ENCODE results near the gene SH3RF2.
"Not testable (repeated sequence)": the region's sequence is repeated elsewhere in the genome, so short reads cannot be mapped to it uniquely, and the experiment has no call there.

SH3RF2 gene

GRCh38 chr5:145936401-145937131 lies at the start of gene SH3RF2:
Gene SH3RF2 (plus strand): TSS chr5:145936578. CDS start chr5:145937929, 1,351 bp downstream.
- peak within 1 kb of the TSS; percentile 25 for H3K4me3 ChIP-seq (ENCODE audit: low read depth, low read length)

GRCh38 chr5:145887217-145887616 lies 49.2 kb upstream of the SH3RF2 start:
- no peak overlapping the region for H3K4me3 ChIP-seq (ENCODE audit: low read depth, low read length)

- H3K4me3 ChIP-seq (ENCODE audit: low read depth, low read length): no peak overlapping the region
Observed at GRCh38 chr5:145887976-145888574, 48.3 kb upstream of the SH3RF2 start.

- no peak overlapping the region for H3K4me3 ChIP-seq (ENCODE audit: low read depth, low read length)
Observed at GRCh38 chr5:145889611-145890010, 46.8 kb upstream of the SH3RF2 start.

- not testable (repeated sequence) for H3K4me3 ChIP-seq (ENCODE audit: low read depth, low read length)
Observed at GRCh38 chr5:145891378-145891777, 45.0 kb upstream of the SH3RF2 start.

GRCh38 chr5:145898171-145898570 lies 38.2 kb upstream of the SH3RF2 start:
- no peak overlapping the region for H3K4me3 ChIP-seq (ENCODE audit: low read depth, low read length)

GRCh38 chr5:145902421-145902820 lies 34.0 kb upstream of the SH3RF2 start:
- H3K4me3 ChIP-seq (ENCODE audit: low read depth, low read length): no peak overlapping the region

GRCh38 chr5:145903113-145903512 lies 33.3 kb upstream of the SH3RF2 start:
- no peak overlapping the region for H3K4me3 ChIP-seq (ENCODE audit: low read depth, low read length)

GRCh38 chr5:145903867-145904266 lies 32.5 kb upstream of the SH3RF2 start:
- H3K4me3 ChIP-seq (ENCODE audit: low read depth, low read length): no peak overlapping the region

GRCh38 chr5:145904743-145905142 lies 31.6 kb upstream of the SH3RF2 start:
- no peak overlapping the region for H3K4me3 ChIP-seq (ENCODE audit: low read depth, low read length)

- H3K4me3 ChIP-seq (ENCODE audit: low read depth, low read length): no peak overlapping the region
Observed at GRCh38 chr5:145906401-145906800, 30.0 kb upstream of the SH3RF2 start.

GRCh38 chr5:145908206-145908960 lies 28.0 kb upstream of the SH3RF2 start:
- no peak overlapping the region for H3K4me3 ChIP-seq (ENCODE audit: low read depth, low read length)

- no peak overlapping the region for H3K4me3 ChIP-seq (ENCODE audit: low read depth, low read length)
Observed at GRCh38 chr5:145911164-145911563, 25.2 kb upstream of the SH3RF2 start.

GRCh38 chr5:145912019-145912418 lies 24.4 kb upstream of the SH3RF2 start:
- no peak overlapping the region for H3K4me3 ChIP-seq (ENCODE audit: low read depth, low read length)

GRCh38 chr5:145912594-145912993 lies 23.8 kb upstream of the SH3RF2 start:
- H3K4me3 ChIP-seq (ENCODE audit: low read depth, low read length): no peak overlapping the region

GRCh38 chr5:145913701-145914100 lies 22.7 kb upstream of the SH3RF2 start:
- no peak overlapping the region for H3K4me3 ChIP-seq (ENCODE audit: low read depth, low read length)

- H3K4me3 ChIP-seq (ENCODE audit: low read depth, low read length): no peak overlapping the region
Observed at GRCh38 chr5:145915970-145916638, 20.3 kb upstream of the SH3RF2 start.

GRCh38 chr5:145917288-145917687 lies 19.1 kb upstream of the SH3RF2 start:
- no peak overlapping the region for H3K4me3 ChIP-seq (ENCODE audit: low read depth, low read length)

GRCh38 chr5:145918397-145918796 lies 18.0 kb upstream of the SH3RF2 start:
- H3K4me3 ChIP-seq (ENCODE audit: low read depth, low read length): no peak overlapping the region

GRCh38 chr5:145919413-145919812 lies 17.0 kb upstream of the SH3RF2 start:
- H3K4me3 ChIP-seq (ENCODE audit: low read depth, low read length): no peak overlapping the region

- no peak overlapping the region for H3K4me3 ChIP-seq (ENCODE audit: low read depth, low read length)
Observed at GRCh38 chr5:145920542-145921210, 15.7 kb upstream of the SH3RF2 start.

All from iPS-11a (cell line).